Breast epithelium (tissue), 4 donors: ENCODE results near the gene PPM1F. TPM values are rescaled to one million over a fixed set of nuclear protein-coding genes. Genes with fewer than 3 reads are reported as not detected.

Experiments
- DNase-seq, 2 donors: peaks; one replicate each; pipeline ENCODE4 v3.0.0-alpha.2; 2019; ENCODE audit warnings: low spot score in 2 of 2
- H3K27ac ChIP-seq, 2 donors: fragments of 200-600 bp; sonication (generic) in 1 of 2; one replicate each; pipeline ENCODE4 v1.5.1; 2016 to 2019; ENCODE audit warnings: mild to moderate bottlenecking in 1 of 2
- H3K27me3 ChIP-seq, 2 donors: fragments of 200-600 bp; sonication (generic) in 1 of 2; one replicate each; pipeline versions ENCODE4 v1.5.1 to v1.6.0; 2017 to 2019; ENCODE audit warnings: control low read depth in 1 of 2, mild to moderate bottlenecking in 1 of 2
- H3K36me3 ChIP-seq: fragments of 200-600 bp; one replicate; pipeline ENCODE4 v1.5.1; 2019
- H3K4me1 ChIP-seq, 2 donors: fragments of 200-600 bp; sonication (generic); one replicate each; pipeline ENCODE4 v1.5.1; 2016 to 2019; ENCODE audit warnings: control low read depth in 1 of 2
- H3K4me3 ChIP-seq, 3 donors: fragments of 200-600 bp; sonication (generic); 1 replicate in 2 of 3; 2 replicates in 1 of 3; pipeline ENCODE4 v1.5.1; 2016 to 2019; ENCODE audit warnings: mild to moderate bottlenecking in 3 of 3, moderate library complexity in 2 of 3
- H3K9me3 ChIP-seq, 2 donors: fragments of 200-600 bp; sonication (generic) in 1 of 2; one replicate each; pipeline ENCODE4 v1.5.1; 2016 to 2019; ENCODE audit warnings: control low read depth in 1 of 2
- CTCF ChIP-seq, 3 donors: fragments of 450-650 bp; IDR thresholded peaks; one replicate each; pipeline ENCODE4 v1.5.1; 2016 to 2017; ENCODE audit warnings: antibody characterized with exemption in 3 of 3, mild to moderate bottlenecking in 3 of 3, moderate library complexity in 3 of 3
- POLR2A ChIP-seq: fragments of 450-650 bp; IDR thresholded peaks from one replicate; pipeline ENCODE4 v1.6.1; 2016; ENCODE audit warnings: antibody characterized with exemption, mild to moderate bottlenecking, moderate library complexity
- POLR2AphosphoS5 ChIP-seq, 3 donors: sonication (generic); formaldehyde crosslinking; IDR thresholded peaks; one replicate each; pipeline ENCODE4 v1.6.1; 2017; ENCODE audit warnings: antibody characterized with exemption in 3 of 3
- intact Hi-C: fragments of 100-400 bp; cut with DNase I; formaldehyde crosslinking; loops from one replicate; pipeline ENCODE4 v1.15.1; 2023; ENCODE audit warnings: low total_unique reads
- total RNA-seq, 3 donors: library from RNA; depleted of rRNA; stranded (reverse); fragments of >200 nt; gene quantifications; one replicate each; pipeline ENCODE4 v1.1.0, GENCODE V29; 2016

Gene PPM1F
- total RNA-seq, 3 donors from 2014 or later = 24.3 to 45.2 (median 28.1) TPM

DNA sequence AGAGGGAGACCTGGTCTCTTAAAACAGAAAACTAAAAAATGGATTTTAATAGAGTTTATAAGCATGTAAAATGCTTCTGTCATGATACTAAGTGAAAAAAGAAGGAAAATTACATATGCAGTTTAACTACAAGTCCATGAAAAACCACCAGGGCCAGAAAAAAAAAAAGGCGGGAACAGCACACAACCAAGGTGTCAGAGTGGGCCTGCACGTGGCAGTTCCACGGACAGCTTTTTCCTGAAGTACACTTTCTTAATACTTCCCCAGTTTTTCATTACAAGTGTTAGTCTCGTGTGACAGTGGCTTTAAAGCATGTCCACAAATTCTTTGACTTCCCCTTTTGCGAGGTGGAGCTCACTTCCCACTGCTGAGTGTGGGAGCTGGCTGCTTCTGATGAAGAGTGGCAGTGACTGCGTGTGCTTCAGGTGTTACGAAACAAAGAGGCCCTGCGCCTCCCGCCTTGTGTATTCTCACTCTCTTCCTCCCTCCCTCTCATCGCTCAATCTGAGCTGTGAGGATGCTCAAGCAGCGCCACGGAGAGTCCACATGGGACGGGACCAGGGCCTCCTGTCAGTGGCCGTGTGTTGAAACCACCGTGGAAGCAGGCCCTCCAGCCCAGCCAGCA lies 16.4 kb downstream of the PPM1F start:
- TF ChIP-seq POLR2A (no peak), POLR2AphosphoS5 (IDR thresholded peaks at IDR 0.05) (peak in 1 of 3 donors; percentile 10)
- no peaks in the 10 kb centered on the region for H3K36me3 ChIP-seq
- H3K27me3 ChIP-seq = no peaks in the 10 kb centered on the region
- intact Hi-C loops = no loop called here
- H3K4me1 ChIP-seq = peaks cover 0 to 19% of the 10 kb centered on the region in 2 donors
- no peaks in the 10 kb centered on the region for H3K9me3 ChIP-seq
- peak overlapping the region; percentile 89 to 93 for H3K27ac ChIP-seq
- H3K4me3 ChIP-seq = no peak overlapping the region
- no peak for DNase-seq

- Histone ChIP-seq H3K4me1 (peaks cover 0 to 19% of the 10 kb centered on the region in 2 donors), H3K27me3 (no peaks in the 10 kb centered on the region), H3K36me3 (peaks cover 11% of the 10 kb centered on the region), H3K9me3 (no peaks in the 10 kb centered on the region), H3K4me3 (no peak overlapping the region), H3K27ac (peak overlapping the region; percentile 11 to 39)
- intact Hi-C loops = no loop called here
- DNase-seq = no peak
- TF ChIP-seq CTCF (IDR thresholded peaks at IDR 0.05) (no peak), POLR2AphosphoS5 (IDR thresholded peaks at IDR 0.05) (no peak), POLR2A (no peak)
These were observed 18.7 kb downstream of the PPM1F start for GRCh38 chr22:21933910-21934309.

GRCh38 chr22:21933413-21933812 lies 19.2 kb downstream of the PPM1F start:
- Histone ChIP-seq H3K4me3 (no peak overlapping the region), H3K9me3 (no peaks in the 10 kb centered on the region), H3K27me3 (no peaks in the 10 kb centered on the region), H3K36me3 (peaks cover 11% of the 10 kb centered on the region), H3K4me1 (peaks cover 0 to 19% of the 10 kb centered on the region in 2 donors), H3K27ac (no peak overlapping the region)
- intact Hi-C loops = no loop called here
- TF ChIP-seq POLR2AphosphoS5 (IDR thresholded peaks at IDR 0.05) = no peak
- TF ChIP-seq POLR2A = no peak
- TF ChIP-seq CTCF (IDR thresholded peaks at IDR 0.05) = no peak
- DNase-seq = no peak

- H3K36me3 ChIP-seq = peaks cover 11% of the 10 kb centered on the region
- no peaks in the 10 kb centered on the region for H3K27me3 ChIP-seq
- intact Hi-C loops = no loop called here
- H3K9me3 ChIP-seq = no peaks in the 10 kb centered on the region
- H3K4me3 ChIP-seq = no peak overlapping the region
- no peak overlapping the region for H3K27ac ChIP-seq
- H3K4me1 ChIP-seq = peaks cover 0 to 12% of the 10 kb centered on the region in 2 donors
- TF ChIP-seq POLR2AphosphoS5 (IDR thresholded peaks at IDR 0.05) = no peak
- no peak for TF ChIP-seq CTCF (IDR thresholded peaks at IDR 0.05)
- TF ChIP-seq POLR2A = no peak
- no peak for DNase-seq
These were observed 20.3 kb downstream of the PPM1F start for GRCh38 chr22:21932347-21932746.

DNA sequence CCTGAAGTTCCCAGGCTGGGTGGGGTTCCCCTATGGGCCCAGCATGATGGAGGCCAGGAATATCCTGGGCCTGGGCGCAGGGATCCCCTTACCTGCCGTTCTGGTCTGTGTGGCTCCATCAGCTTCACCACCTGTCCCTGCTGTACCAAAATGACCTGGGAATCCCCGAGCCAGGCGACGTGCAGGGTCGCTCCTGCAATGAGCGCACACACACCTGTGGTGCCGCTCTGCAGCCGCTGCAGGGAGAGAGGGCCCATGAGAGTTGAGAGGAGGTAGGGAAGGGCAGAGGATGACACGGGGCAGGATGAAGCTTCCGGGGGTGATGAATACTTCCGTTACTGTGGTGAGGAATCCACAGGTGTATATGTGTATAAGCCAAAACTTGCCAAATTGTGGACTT lies 21.6 kb downstream of the PPM1F start:
- TF ChIP-seq POLR2AphosphoS5 (IDR thresholded peaks at IDR 0.05) (no peak), POLR2A (no peak), CTCF (IDR thresholded peaks at IDR 0.05) (no peak)
- no peaks in the 10 kb centered on the region for H3K9me3 ChIP-seq
- no peak overlapping the region for H3K27ac ChIP-seq
- H3K36me3 ChIP-seq = peaks cover 11% of the 10 kb centered on the region
- intact Hi-C loops = no loop called here
- no peak overlapping the region for H3K4me3 ChIP-seq
- no peaks in the 10 kb centered on the region for H3K27me3 ChIP-seq
- DNase-seq = no peak
- H3K4me1 ChIP-seq = no peaks in the 10 kb centered on the region
